LNCaP clone FGC (cell line): Measurements from ENCODE around the gene PAX6.

ENCODE experiments used
- DNase-seq: peaks from one replicate; pipeline ENCODE4 v3.0.0-alpha.2; 2011; ENCODE audit warnings: low read depth
- H3K4me3 ChIP-seq: 2 replicates; pipeline ENCODE4 v1.5.1; 2011; ENCODE audit warnings: mild to moderate bottlenecking, low read depth, low read length, control low read depth
- CTCF ChIP-seq: IDR thresholded peaks from 2 replicates; pipeline ENCODE4 v1.5.1; 2012; ENCODE audit warnings: mild to moderate bottlenecking; ENCODE audit not compliant: control insufficient read depth, insufficient read depth; ENCODE audit errors: extremely low read depth

The PAX6 gene

GRCh38 chr11:31795706-31796498, 15.2 kb downstream of the PAX6 start:
- DNase-seq: no peak
- TF ChIP-seq CTCF: no peak
- no peak overlapping the region for H3K4me3 ChIP-seq

GRCh38 chr11:31794548-31794947, 16.6 kb downstream of the PAX6 start:
- H3K4me3 ChIP-seq: no peak overlapping the region
- no peak for DNase-seq
- no peak for TF ChIP-seq CTCF

- no peak for TF ChIP-seq CTCF
- H3K4me3 ChIP-seq: no peak overlapping the region
- DNase-seq: no peak
Observed at GRCh38 chr11:31793264-31793663, 17.9 kb downstream of the PAX6 start.

GRCh38 chr11:31792456-31792855, 18.7 kb downstream of the PAX6 start:
- no peak for TF ChIP-seq CTCF
- H3K4me3 ChIP-seq: no peak overlapping the region
- DNase-seq: no peak

GRCh38 chr11:31792036-31792435, 19.1 kb downstream of the PAX6 start:
- TF ChIP-seq CTCF: no peak
- H3K4me3 ChIP-seq: no peak overlapping the region
- no peak for DNase-seq

- no peak for DNase-seq
- TF ChIP-seq CTCF: no peak
Observed at GRCh38 chr11:31790649-31791048, 20.5 kb downstream of the PAX6 start.

GRCh38 chr11:31788085-31788484, 23.0 kb downstream of the PAX6 start:
- DNase-seq: no peak
- H3K4me3 ChIP-seq: no peak overlapping the region
- no peak for TF ChIP-seq CTCF

More at GRCh38 chr11:31790649-31791048, 20.5 kb downstream of the PAX6 start:
- H3K4me3 ChIP-seq: no peak overlapping the region
